ENCODE measurements around the gene SHROOM1. TPM values are rescaled to one million over a fixed set of nuclear protein-coding genes. Genes with fewer than 3 reads are reported as not detected.

SHROOM1 gene
- total and polyA plus RNA-seq, 10 donors: 1.1 to 26.1 (median 3.1) TPM

DNA sequence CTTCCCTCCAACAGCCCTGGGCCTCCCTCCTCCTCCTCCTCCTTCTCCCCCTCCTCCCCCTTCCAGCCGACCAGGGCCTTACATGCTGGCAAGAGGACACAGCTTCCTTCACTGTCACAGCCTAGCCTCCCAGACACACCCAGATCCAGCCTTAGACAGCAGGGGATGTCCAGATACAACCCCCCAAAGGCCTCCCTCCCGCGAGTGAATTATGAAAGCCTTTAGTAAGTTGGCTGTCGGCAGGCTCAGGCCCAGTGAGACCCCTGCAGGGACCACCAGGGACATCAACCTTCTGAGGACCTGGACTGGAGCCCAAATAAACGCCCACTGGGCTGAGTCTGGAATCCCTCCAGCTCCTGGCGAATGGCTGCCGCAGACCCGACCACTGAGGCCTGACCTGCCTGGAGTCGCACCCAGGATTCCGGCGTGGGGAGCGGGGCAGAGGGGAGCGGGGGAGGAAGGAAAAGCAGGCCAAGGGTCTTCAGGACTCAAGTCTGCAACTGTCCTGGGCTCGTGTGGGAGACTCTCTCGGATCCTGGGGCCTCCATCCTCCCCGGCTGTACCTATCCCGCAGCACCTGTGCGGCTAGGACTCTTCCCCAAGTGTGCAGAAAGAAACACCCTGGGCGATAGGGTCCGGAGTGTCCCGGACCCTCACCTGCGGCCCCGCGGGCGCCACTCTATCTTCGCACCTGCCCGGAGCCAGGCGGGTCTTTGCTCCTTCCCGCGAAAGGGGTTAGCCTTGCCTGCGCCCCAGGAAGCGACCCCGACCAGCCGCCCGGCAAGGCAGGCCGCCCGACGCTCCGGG lies 54.1 kb downstream of the SHROOM1 start:
- intact Hi-C loops (cut with DNase I; ENCODE audit: low total_unique reads): no loop called here
- Histone ChIP-seq H3K27me3 (replicated peaks in 1 of 7) (peaks cover 0 to 41% (median 11%) of the 10 kb centered on the region in 7 donors), H3K36me3 (no peaks in the 10 kb centered on the region), H3K9me3 (no peaks in the 10 kb centered on the region), H3K4me3 (peak overlapping the region; percentile 50 to 94 (median 72)), H3K27ac (peak overlapping the region in 7 of 8 donors; percentile 49 to 82 (median 71)), H3K4me1 (peaks cover 0 to 51% (median 31%) of the 10 kb centered on the region in 6 donors)
- WGBS, 5 donors: 6 to 24% (median 16%) methylated on average over 21 to 39 of the region's 39 CpGs
- TF ChIP-seq POLR2A (IDR thresholded peaks at IDR 0.05) (no peak), POLR2AphosphoS5 (IDR thresholded peaks at IDR 0.05) (no peak)
- TF ChIP-seq, protein P1, sequence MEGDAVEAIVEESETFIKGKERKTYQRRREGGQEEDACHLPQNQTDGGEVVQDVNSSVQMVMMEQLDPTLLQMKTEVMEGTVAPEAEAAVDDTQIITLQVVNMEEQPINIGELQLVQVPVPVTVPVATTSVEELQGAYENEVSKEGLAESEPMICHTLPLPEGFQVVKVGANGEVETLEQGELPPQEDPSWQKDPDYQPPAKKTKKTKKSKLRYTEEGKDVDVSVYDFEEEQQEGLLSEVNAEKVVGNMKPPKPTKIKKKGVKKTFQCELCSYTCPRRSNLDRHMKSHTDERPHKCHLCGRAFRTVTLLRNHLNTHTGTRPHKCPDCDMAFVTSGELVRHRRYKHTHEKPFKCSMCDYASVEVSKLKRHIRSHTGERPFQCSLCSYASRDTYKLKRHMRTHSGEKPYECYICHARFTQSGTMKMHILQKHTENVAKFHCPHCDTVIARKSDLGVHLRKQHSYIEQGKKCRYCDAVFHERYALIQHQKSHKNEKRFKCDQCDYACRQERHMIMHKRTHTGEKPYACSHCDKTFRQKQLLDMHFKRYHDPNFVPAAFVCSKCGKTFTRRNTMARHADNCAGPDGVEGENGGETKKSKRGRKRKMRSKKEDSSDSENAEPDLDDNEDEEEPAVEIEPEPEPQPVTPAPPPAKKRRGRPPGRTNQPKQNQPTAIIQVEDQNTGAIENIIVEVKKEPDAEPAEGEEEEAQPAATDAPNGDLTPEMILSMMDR (IDR thresholded peaks at IDR 0.05 in 8 of 11, conservative IDR thresholded peaks at IDR 0.05 in 3 of 11): no peak
- no peak for DNase-seq

DNA sequence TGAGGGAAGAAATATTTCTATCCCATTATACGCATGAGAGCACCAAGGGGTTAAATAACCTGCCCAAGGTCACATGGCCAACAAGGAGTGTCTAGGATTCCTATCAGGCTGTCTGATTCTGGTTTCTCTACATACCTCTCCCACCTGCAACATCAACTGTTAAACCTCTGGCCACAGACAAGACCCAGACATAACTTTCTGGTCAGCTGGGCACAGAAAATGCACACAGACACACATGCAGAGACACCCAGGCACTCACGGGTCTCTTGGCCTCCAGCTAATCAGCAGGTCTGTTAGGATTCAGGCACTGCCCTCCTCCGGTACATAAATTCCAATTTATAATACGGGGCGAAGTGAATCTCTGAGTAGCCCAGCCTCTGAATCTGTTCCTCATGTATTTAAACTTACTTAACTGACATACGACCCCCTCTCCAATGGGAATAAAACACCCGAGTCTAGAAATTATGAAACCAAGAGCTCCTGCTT lies 54.9 kb downstream of the SHROOM1 start:
- intact Hi-C loops (cut with DNase I; ENCODE audit: low total_unique reads): no loop called here
- no peak for DNase-seq
- TF ChIP-seq POLR2AphosphoS5 (IDR thresholded peaks at IDR 0.05) (no peak), POLR2A (IDR thresholded peaks at IDR 0.05) (no peak)
- TF ChIP-seq, protein P1 (IDR thresholded peaks at IDR 0.05 in 8 of 11, conservative IDR thresholded peaks at IDR 0.05 in 3 of 11): no peak

DNA sequence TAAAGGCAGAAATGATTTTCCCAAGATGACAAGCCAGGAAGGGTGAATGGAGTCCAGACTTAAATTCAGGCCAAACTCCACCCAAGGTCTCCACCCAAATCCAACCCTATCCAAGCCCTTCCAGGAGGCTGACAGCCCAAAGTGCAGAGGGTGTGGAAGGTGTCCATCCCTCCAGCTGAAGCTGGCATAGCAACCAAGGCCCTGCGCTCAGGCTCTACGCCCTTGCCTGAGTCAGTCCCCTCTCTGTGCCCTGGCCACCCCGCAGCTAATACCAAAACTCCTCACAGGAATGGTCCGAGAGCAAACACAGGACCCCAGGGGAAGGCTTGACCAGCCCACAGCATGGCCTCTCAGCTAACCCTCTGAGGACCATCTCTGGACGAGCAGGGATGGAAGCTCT lies 55.6 kb downstream of the SHROOM1 start:
- no peak overlapping the region for H3K27ac ChIP-seq
- H3K4me3 ChIP-seq: no peak overlapping the region
- H3K9me3 ChIP-seq: no peaks in the 10 kb centered on the region
- WGBS, 5 donors: 85 to 97% (median 95%) methylated on average over 5 of the region's 5 CpGs
- intact Hi-C loops (cut with DNase I; ENCODE audit: low total_unique reads): no loop called here
- TF ChIP-seq POLR2A (IDR thresholded peaks at IDR 0.05): no peak
- TF ChIP-seq, protein P1 (IDR thresholded peaks at IDR 0.05 in 8 of 11, conservative IDR thresholded peaks at IDR 0.05 in 3 of 11): no peak
- no peak for TF ChIP-seq POLR2AphosphoS5 (IDR thresholded peaks at IDR 0.05)
- DNase-seq: no peak
- H3K4me1 ChIP-seq: peaks cover 4 to 62% (median 31%) of the 10 kb centered on the region in 6 donors
- peaks cover 0 to 38% (median 11%) of the 10 kb centered on the region in 7 donors for H3K27me3 ChIP-seq (replicated peaks in 1 of 7)
- no peaks in the 10 kb centered on the region for H3K36me3 ChIP-seq

More for the DNA sequence above, 54.9 kb downstream of the SHROOM1 start:
- H3K4me1 ChIP-seq: peaks cover 1 to 58% (median 31%) of the 10 kb centered on the region in 6 donors
- H3K4me3 ChIP-seq: peak overlapping the region in 3 of 8 donors; percentile 73 to 94 (median 79)
- 71 to 84% (median 77%) methylated on average over 7 of the region's 7 CpGs for WGBS, 5 donors
- no peaks in the 10 kb centered on the region for H3K36me3 ChIP-seq
- no peak overlapping the region for H3K27ac ChIP-seq
- no peaks in the 10 kb centered on the region for H3K9me3 ChIP-seq
- peaks cover 0 to 41% (median 11%) of the 10 kb centered on the region in 7 donors for H3K27me3 ChIP-seq (replicated peaks in 1 of 7)

- TF ChIP-seq, protein P1 (IDR thresholded peaks at IDR 0.05 in 8 of 11, conservative IDR thresholded peaks at IDR 0.05 in 3 of 11): no peak
- no peak for DNase-seq
- no peaks in the 10 kb centered on the region for H3K9me3 ChIP-seq
- 70 to 93% (median 84%) methylated on average over 3 of the region's 3 CpGs for WGBS, 5 donors
- no peaks in the 10 kb centered on the region for H3K36me3 ChIP-seq
- H3K4me3 ChIP-seq: no peak overlapping the region
- H3K4me1 ChIP-seq: peaks cover 4 to 62% (median 31%) of the 10 kb centered on the region in 6 donors
- intact Hi-C loops (cut with DNase I; ENCODE audit: low total_unique reads): no loop called here
- H3K27ac ChIP-seq: no peak overlapping the region
- H3K27me3 ChIP-seq (replicated peaks in 1 of 7): peaks cover 0 to 35% (median 9%) of the 10 kb centered on the region in 7 donors
Measured at GRCh38 chr5:132774406-132774805, 56.0 kb downstream of the SHROOM1 start.
